ENCODE measurements around the gene OOSP1. TPM values are rescaled to one million over a fixed set of nuclear protein-coding genes. Genes with fewer than 3 reads are reported as not detected.
"Not testable (repeated sequence)": the region's sequence is repeated elsewhere in the genome, so short reads cannot be mapped to it uniquely, and the experiment has no call there.

OOSP1 gene
- total RNA-seq, 3 donors from 2014 or later, result not detected

DNA sequence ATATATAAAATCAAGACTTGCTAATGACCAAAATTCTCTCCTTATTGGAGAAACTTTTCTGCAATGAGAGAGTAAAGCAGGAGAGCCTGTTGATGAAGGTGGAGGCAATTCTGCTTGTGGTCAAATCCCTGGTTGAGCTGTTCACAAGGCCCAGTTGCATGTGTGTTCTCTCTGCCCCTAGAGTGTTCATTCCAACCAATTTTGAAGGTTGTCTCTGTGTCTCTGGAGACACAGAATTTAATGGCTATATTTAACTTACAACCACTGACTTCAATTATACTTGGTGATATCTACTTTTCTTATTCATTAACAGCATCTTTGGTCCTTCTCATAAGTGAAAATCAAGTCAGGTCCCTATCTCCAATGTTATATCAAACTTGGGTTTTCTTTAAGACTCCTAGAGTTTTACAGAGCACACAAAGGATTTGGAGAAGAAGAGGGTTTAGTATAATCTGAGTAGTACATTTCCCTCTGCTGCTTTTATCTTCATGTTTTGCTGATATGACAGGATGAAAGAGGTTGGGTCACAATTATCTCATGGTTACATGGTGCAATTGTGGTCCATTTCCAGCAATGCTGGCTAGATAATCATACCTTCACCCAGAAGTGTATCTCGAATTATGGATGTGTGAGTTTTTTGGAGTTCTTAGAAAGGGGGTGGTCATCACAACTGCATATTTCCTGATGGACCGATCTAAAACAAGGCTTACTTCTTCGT is 29.6 kb downstream of the OOSP1 start:
- no peaks in the 10 kb centered on the region for H3K36me3 ChIP-seq
- no peaks in the 10 kb centered on the region for H3K4me1 ChIP-seq
- DNase-seq (ENCODE audit: low spot score in 2 of 2), result no peak
- intact Hi-C loops (cut with DNase I; ENCODE audit: low total_unique reads), result no loop called here
- no peak overlapping the region for H3K27ac ChIP-seq
- H3K27me3 ChIP-seq, result no peaks in the 10 kb centered on the region
- no peaks in the 10 kb centered on the region for H3K9me3 ChIP-seq
- no peak overlapping the region for H3K4me3 ChIP-seq
- no peak for TF ChIP-seq POLR2A (IDR thresholded peaks at IDR 0.05)

DNA sequence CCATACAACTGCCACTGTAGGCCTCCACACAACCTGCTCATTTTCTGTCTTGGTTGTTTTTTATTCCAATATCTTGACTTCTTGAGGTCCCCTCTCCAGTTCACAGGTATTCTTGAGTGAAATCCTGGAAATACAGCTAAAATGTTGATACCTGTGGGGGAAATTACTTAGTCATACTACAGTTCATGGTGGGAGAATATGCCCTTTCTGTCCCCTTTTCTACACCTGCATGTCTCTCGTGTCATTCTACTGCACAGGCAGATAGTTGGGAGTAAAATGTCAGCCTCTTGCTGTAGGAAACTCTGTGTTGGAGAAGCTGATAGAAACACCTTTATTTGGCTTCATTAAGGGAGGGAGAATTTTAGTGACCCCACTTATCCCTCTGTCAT is 30.2 kb downstream of the OOSP1 start:
- Histone ChIP-seq H3K36me3 (no peaks in the 10 kb centered on the region), H3K27ac (no peak overlapping the region), H3K9me3 (no peaks in the 10 kb centered on the region), H3K4me1 (no peaks in the 10 kb centered on the region), H3K4me3 (no peak overlapping the region), H3K27me3 (no peaks in the 10 kb centered on the region)
- TF ChIP-seq, protein P1, sequence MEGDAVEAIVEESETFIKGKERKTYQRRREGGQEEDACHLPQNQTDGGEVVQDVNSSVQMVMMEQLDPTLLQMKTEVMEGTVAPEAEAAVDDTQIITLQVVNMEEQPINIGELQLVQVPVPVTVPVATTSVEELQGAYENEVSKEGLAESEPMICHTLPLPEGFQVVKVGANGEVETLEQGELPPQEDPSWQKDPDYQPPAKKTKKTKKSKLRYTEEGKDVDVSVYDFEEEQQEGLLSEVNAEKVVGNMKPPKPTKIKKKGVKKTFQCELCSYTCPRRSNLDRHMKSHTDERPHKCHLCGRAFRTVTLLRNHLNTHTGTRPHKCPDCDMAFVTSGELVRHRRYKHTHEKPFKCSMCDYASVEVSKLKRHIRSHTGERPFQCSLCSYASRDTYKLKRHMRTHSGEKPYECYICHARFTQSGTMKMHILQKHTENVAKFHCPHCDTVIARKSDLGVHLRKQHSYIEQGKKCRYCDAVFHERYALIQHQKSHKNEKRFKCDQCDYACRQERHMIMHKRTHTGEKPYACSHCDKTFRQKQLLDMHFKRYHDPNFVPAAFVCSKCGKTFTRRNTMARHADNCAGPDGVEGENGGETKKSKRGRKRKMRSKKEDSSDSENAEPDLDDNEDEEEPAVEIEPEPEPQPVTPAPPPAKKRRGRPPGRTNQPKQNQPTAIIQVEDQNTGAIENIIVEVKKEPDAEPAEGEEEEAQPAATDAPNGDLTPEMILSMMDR (IDR thresholded peaks at IDR 0.05), result no peak
- TF ChIP-seq POLR2AphosphoS5 (IDR thresholded peaks at IDR 0.05) (no peak), POLR2A (IDR thresholded peaks at IDR 0.05) (no peak)
- DNase-seq (ENCODE audit: low spot score in 2 of 2), result no peak
- intact Hi-C loops (cut with DNase I; ENCODE audit: low total_unique reads), result no loop called here

DNA sequence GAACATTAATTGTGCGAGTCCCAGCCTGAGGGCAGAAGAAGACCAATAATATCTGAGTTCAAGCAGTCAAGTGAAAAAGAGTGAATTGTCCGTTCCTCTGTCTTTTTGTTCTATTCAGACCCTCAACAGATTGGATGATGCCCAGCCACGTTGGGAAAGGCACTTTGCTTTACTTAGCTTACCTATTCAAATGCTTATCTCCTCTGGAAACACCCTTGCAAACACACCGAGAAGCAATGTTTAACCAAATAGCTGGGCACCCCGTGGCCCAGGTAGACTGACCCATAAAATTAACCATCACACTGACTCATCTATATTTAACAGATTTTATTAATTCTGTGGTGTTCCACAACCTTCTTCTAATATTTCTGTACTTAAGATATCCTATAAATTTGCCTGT is 34.9 kb downstream of the OOSP1 start:
- no peaks in the 10 kb centered on the region for H3K9me3 ChIP-seq
- H3K36me3 ChIP-seq, result no peaks in the 10 kb centered on the region
- intact Hi-C loops (cut with DNase I; ENCODE audit: low total_unique reads), result no loop called here
- H3K4me3 ChIP-seq, result no peak overlapping the region
- H3K27me3 ChIP-seq, result no peaks in the 10 kb centered on the region
- no peaks in the 10 kb centered on the region for H3K4me1 ChIP-seq
- no peak for DNase-seq (ENCODE audit: low spot score in 2 of 2)
- TF ChIP-seq, protein P1 (IDR thresholded peaks at IDR 0.05), result no peak
- TF ChIP-seq POLR2A (IDR thresholded peaks at IDR 0.05) (no peak), POLR2AphosphoS5 (IDR thresholded peaks at IDR 0.05) (no peak)
- no peak overlapping the region for H3K27ac ChIP-seq

DNA sequence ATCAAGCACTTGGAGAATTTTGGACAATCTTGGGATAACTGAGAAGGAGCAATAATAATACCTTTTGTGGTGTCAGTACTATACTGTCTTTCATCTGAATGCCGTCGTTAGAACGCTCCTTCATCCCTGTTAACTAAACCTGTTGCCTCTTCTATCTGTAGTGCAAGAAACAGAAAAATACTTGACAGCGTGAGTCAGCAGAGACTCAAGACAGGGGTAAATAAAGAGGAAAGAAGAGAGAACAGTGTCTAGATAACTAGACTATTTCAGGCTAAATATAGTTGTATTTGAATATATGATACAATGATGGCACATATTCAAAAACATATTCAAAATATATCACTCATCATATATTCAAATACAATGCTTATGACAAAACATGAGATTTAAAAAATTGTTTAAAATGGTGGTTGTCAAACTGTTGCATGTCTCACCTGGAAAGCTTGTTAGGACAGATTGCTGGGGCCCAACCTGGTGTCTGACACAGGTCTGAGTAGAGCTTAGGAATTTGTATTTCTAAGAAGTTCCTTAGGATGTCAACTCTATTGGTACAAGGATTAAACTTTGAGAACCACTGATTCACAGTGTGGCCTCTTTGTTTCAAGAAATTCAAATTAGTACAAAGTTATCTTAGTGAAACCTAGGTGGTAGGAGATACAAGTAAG is 43.0 kb downstream of the OOSP1 start:
- TF ChIP-seq POLR2A (IDR thresholded peaks at IDR 0.05), result no peak
- intact Hi-C loops (cut with DNase I; ENCODE audit: low total_unique reads), result loop anchor here (5.0 kb wide), 1 partner anchor 91 kb away; no protein-coding TSS in a partner anchor
- H3K27me3 ChIP-seq, result no peaks in the 10 kb centered on the region

DNA sequence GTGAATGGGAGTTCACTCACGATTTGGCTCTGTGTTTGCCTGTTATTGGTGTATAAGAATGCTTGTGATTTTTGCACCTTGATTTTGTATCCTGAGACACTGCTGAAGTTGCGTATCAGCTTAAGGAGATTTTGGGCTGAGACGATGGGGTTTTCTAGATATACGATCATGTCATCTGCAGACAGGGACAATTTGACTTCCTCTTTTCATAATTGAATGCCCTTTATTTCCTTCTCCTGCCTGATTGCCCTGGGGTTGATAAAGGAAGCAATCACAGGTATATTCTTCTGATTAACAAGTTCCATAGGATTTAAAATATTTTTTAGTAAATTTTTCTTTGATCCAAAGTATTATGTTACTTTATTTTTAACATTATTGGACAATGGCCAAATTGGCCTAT is 43.8 kb downstream of the OOSP1 start:
- H3K27me3 ChIP-seq; H3K27ac ChIP-seq; DNase-seq (ENCODE audit: low spot score in 2 of 2); H3K4me1 ChIP-seq; H3K9me3 ChIP-seq; H3K4me3 ChIP-seq; H3K36me3 ChIP-seq: not testable (repeated sequence)
- intact Hi-C loops (cut with DNase I; ENCODE audit: low total_unique reads), result loop anchor here (5.0 kb wide), 1 partner anchor 90 kb away; no protein-coding TSS in a partner anchor

More for the DNA sequence above, 43.0 kb downstream of the OOSP1 start:
- H3K36me3 ChIP-seq, result no peaks in the 10 kb centered on the region
- no peak for DNase-seq (ENCODE audit: low spot score in 2 of 2)
- no peak overlapping the region for H3K27ac ChIP-seq
- no peak overlapping the region for H3K4me3 ChIP-seq
- H3K4me1 ChIP-seq, result no peaks in the 10 kb centered on the region
- no peaks in the 10 kb centered on the region for H3K9me3 ChIP-seq

DNA sequence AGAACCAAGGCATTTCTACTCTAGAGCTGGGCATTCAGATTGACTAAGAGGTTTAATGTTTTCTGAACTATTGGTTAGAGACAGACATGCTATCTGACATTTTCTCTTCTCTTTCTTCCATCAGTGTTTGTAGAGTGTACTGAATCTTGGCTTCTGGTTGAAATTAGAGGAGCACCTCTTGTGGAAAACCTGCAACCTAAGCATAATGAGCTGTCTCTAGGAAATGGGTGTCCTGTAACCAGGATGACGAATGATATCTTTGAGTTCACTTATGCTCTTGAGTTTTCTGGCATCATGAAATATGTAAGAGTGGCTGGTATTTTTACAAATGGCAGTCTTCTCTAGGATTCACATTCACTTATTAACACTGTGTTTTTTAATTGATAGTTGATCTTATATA is 45.0 kb downstream of the OOSP1 start:
- TF ChIP-seq, protein P1 (IDR thresholded peaks at IDR 0.05), result no peak
- TF ChIP-seq POLR2AphosphoS5 (IDR thresholded peaks at IDR 0.05), result no peak
- no peak for TF ChIP-seq POLR2A (IDR thresholded peaks at IDR 0.05)
- DNase-seq (ENCODE audit: low spot score in 2 of 2), result no peak
- Histone ChIP-seq H3K4me1 (no peaks in the 10 kb centered on the region), H3K36me3 (no peaks in the 10 kb centered on the region), H3K4me3 (no peak overlapping the region), H3K9me3 (no peaks in the 10 kb centered on the region), H3K27ac (no peak overlapping the region), H3K27me3 (no peaks in the 10 kb centered on the region)
- intact Hi-C loops (cut with DNase I; ENCODE audit: low total_unique reads), result loop anchor here (5.0 kb wide), 1 partner anchor 89 kb away; no protein-coding TSS in a partner anchor

Measured in breast epithelium (tissue), 4 donors.